T-helper 1 cell treated with Interleukin-12 subunit alpha and Interleukin-12 subunit beta and Interleukin-4 antibody, amounts not matched to agents 30 μg/mL and 1 μg/mL, for 36 hours (primary cell): ENCODE data around the gene UCP3.

Source experiments
- H3K27ac Mint-ChIP-seq: one replicate; pipeline ENCODE4 v1.8.0; 2021; ENCODE audit warnings: mild to moderate bottlenecking, mixed read lengths
- H3K27me3 Mint-ChIP-seq: one replicate; pipeline ENCODE4 v1.8.0; 2021; ENCODE audit warnings: low read depth, mixed read lengths
- H3K36me3 Mint-ChIP-seq: one replicate; pipeline ENCODE4 v1.8.0; 2021; ENCODE audit warnings: low read depth, mixed read lengths
- H3K4me1 Mint-ChIP-seq: one replicate; pipeline ENCODE4 v1.8.0; 2021; ENCODE audit warnings: low read depth, mixed read lengths
- H3K4me3 Mint-ChIP-seq: one replicate; pipeline ENCODE4 v1.8.0; 2021; ENCODE audit warnings: mild to moderate bottlenecking, moderate library complexity, mixed read lengths
- H3K9me3 Mint-ChIP-seq: one replicate; pipeline ENCODE4 v1.8.0; 2021; ENCODE audit warnings: mixed read lengths

UCP3 gene

DNA sequence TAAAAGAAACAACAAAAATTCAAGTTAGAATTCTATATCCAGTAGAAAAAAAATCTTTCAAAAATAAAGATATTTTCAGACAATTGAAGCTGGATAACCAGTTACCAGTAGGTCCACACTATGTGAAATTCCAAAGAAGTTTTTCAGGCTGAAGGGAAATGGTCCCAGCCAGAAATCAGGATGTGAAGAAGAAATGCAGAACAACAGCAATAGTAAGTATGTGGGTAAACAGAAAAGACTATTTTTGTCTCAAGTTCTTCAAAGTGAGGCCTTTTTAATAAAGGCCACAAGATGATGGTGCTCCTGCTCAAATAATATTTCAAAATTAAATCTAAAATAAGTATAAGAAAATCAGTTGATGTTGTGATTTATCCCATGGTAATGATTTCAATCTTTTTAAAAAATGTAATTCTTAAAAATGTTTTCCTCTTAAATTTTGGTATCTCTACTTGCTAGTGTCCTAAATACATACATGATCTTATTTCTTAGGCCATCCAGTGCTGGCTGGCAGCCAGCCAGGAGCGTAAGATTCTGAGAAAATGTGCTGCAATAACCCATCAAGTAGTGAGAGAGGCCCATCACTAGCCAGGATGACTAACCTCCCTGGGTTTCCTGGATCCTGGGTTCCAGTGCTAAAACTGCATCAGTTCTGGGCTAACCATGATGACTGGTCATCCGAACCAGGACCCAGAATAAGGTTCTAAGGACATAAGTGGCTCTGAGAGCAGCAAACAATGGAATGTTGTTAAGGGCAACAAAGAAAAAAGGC is 15.6 kb upstream of the UCP3 start:
- peaks cover 35% of the 10 kb centered on the region for H3K4me1 Mint-ChIP-seq
- H3K27me3 Mint-ChIP-seq = no peaks in the 10 kb centered on the region
- H3K4me3 Mint-ChIP-seq = no peak overlapping the region
- peaks cover 24% of the 10 kb centered on the region for H3K36me3 Mint-ChIP-seq
- H3K9me3 Mint-ChIP-seq = no peaks in the 10 kb centered on the region
- H3K27ac Mint-ChIP-seq = peak overlapping the region; percentile 61

DNA sequence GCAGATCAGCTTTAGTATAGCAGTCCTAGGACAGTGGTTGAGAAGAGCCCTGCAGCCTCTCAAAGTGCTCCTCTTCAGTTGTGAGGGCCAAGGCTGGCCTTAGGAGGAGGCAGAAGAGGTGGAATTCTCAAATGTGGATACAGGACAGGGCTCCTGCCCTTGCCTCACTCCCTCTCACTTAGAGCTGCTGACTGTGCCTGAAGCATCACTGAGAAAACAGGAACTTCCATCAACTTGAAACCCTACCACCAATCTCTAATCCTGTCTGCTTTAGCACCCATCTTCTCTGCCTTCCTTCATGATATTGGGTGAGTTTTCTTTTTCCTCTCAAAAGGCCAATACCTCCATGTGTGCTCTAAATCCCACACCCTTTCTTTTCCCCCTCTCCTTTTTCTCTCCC is 14.4 kb upstream of the UCP3 start:
- Mint-ChIP-seq H3K9me3 (no peaks in the 10 kb centered on the region), H3K4me3 (no peak overlapping the region), H3K27me3 (no peaks in the 10 kb centered on the region), H3K4me1 (peaks cover 34% of the 10 kb centered on the region), H3K36me3 (peaks cover 21% of the 10 kb centered on the region), H3K27ac (no peak overlapping the region)

DNA sequence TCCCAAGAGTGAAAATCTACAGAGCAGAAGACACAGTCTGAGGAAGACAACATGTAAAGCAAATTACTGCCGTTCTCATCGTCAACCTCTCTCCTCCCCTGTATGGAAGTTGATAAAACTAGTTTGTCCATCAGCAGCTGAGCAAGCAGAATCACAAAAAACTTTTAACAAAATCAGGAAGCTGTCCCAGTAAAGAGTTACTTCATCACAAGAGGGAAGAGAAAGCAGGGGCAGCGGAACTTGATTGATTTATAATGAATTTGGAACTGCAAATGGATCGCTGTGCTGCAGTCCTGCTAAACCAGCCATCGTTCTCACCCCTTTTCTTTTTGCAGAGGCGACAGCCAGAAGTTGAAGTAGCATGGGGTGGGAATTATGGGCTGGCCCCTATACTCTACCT is 13.7 kb upstream of the UCP3 start:
- Mint-ChIP-seq H3K4me3 (no peak overlapping the region), H3K4me1 (peaks cover 34% of the 10 kb centered on the region), H3K27ac (no peak overlapping the region), H3K36me3 (peaks cover 20% of the 10 kb centered on the region), H3K9me3 (no peaks in the 10 kb centered on the region), H3K27me3 (no peaks in the 10 kb centered on the region)

DNA sequence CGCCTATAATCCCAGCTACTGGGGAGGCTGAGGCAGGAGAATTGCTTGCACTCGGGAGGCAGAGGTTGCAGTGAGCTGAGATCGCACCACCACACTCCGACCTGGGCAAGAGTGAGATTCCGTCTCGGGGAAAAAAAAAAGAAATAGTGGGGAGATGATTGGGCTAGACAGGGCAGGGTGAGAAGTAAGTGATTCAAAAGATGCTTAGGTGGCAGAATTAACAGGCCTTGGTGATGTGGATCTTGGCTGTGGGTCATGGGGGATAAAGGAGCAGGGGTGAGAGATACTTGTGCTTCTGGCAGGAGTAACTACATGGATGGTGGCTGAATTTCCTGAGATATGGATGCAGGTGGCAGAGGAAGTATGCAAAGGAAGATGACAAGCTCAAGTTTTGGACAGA is 13.1 kb upstream of the UCP3 start:
- peaks cover 36% of the 10 kb centered on the region for H3K4me1 Mint-ChIP-seq
- no peak overlapping the region for H3K4me3 Mint-ChIP-seq
- H3K27ac Mint-ChIP-seq = no peak overlapping the region
- no peaks in the 10 kb centered on the region for H3K27me3 Mint-ChIP-seq
- H3K36me3 Mint-ChIP-seq = peaks cover 25% of the 10 kb centered on the region
- no peaks in the 10 kb centered on the region for H3K9me3 Mint-ChIP-seq

DNA sequence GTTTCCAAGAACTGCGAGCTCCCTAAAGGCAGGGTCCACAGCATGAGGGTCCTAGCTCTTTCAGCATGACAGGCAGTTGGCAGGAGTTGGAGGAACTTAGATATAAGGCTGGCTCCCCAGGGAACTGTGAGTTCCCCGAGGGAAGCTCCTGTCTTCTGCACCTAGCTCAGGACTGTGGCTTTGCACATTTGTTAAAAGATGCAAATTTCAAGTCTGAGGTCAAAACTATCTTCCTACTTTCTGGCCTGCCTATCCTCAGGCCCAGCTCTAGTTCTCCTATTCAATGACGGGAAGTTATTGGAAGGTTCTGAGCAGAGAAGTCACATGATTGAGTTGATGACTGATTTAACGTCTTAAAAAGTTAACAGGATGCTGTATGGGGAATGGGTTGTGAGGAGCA is 11.7 kb upstream of the UCP3 start:
- no peak overlapping the region for H3K27ac Mint-ChIP-seq
- peaks cover 27% of the 10 kb centered on the region for H3K36me3 Mint-ChIP-seq
- no peaks in the 10 kb centered on the region for H3K27me3 Mint-ChIP-seq
- peaks cover 41% of the 10 kb centered on the region for H3K4me1 Mint-ChIP-seq
- H3K9me3 Mint-ChIP-seq = no peaks in the 10 kb centered on the region
- no peak overlapping the region for H3K4me3 Mint-ChIP-seq

DNA sequence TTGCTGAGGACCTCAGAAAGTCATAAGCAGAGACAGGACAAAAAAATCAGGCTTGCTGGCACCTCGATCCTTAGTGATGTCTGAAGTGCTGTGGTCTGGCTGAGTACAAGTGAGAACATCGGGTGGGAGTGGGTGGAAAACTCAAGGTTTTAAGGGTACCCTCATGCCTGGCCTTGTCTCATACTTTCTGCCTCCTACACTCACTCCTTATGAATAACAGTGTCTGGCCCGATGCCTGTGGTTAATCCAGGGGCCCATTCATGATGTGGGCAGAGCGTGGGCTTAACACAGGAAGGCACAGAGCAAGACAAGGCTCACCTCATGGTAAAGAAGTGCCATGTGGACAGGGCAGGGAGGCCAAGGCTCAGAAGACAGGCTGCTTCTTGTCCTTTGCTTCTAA is 11.0 kb upstream of the UCP3 start:
- no peak overlapping the region for H3K4me3 Mint-ChIP-seq
- H3K27me3 Mint-ChIP-seq = no peaks in the 10 kb centered on the region
- H3K27ac Mint-ChIP-seq = no peak overlapping the region
- peaks cover 44% of the 10 kb centered on the region for H3K4me1 Mint-ChIP-seq
- H3K9me3 Mint-ChIP-seq = no peaks in the 10 kb centered on the region
- peaks cover 26% of the 10 kb centered on the region for H3K36me3 Mint-ChIP-seq

DNA sequence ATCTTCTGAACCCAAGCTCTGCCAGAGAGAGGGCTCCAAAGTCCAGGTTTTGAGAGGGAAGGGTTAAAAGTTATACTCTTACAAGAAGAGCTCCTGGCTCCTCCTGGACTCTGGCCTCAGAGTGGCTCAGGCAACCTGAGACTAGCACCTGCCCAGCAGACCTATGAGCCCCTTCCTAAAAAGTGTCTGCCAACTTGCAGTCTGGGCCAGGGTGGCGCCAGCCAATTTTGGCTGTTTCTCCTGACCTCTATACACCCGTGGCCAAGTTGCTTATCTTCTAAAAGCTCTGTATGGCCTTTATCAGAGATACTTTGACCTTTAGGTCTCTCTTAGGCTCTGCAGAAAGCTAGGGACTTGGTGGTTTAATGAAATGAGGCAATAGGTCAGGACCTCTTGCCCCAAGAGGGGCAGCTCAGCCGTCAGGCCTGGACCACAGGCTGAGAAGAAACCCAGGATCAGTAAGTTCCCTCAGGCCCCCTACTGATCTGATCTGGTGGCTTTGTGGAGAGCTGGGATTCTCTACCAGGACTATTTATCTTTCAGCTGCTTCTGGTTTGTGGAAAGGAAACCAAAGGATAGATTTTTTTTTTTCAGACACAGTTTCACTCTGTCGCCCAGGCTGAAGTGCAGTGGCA is 10.3 kb upstream of the UCP3 start:
- Mint-ChIP-seq H3K36me3 (peaks cover 26% of the 10 kb centered on the region), H3K27me3 (no peaks in the 10 kb centered on the region)

DNA sequence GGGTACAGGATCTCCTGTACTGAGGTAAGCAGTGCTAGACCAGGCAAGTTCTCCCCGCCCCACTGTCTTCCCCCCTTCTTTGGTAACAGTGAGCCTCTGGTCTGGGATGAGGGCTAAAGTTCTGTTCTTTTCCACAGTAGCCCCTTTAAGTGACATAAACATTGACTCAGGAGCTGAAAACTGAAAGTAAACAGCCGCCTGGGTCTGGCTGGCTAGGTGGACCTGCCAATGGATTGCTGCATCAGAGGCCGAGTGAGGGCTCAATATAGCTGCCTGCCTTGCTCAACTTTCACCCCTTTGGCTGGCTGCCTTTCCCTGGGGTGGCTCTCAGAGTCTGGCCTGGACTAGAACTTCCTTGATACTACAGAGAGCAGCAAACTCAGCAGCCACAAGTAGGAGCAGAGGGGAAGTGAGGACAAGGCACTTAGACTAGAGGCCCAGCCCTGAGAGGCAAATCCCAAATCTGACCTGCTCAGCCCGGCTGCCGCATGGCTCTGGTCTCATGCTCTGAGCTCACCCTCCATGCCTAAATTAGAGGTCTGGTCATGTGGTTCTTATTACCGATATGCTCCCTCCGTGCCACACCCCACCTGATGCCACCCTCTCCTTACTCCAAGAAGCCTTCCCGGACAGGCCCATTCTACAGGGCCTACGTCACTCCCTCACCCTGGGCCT is 9.6 kb upstream of the UCP3 start:
- peaks cover 42% of the 10 kb centered on the region for H3K4me1 Mint-ChIP-seq
- peak overlapping the region; percentile 60 for H3K27ac Mint-ChIP-seq

More for the DNA sequence above, 10.3 kb upstream of the UCP3 start:
- H3K4me1 Mint-ChIP-seq = peaks cover 46% of the 10 kb centered on the region
- H3K9me3 Mint-ChIP-seq = no peaks in the 10 kb centered on the region
- H3K27ac Mint-ChIP-seq = no peak overlapping the region
- no peak overlapping the region for H3K4me3 Mint-ChIP-seq

DNA sequence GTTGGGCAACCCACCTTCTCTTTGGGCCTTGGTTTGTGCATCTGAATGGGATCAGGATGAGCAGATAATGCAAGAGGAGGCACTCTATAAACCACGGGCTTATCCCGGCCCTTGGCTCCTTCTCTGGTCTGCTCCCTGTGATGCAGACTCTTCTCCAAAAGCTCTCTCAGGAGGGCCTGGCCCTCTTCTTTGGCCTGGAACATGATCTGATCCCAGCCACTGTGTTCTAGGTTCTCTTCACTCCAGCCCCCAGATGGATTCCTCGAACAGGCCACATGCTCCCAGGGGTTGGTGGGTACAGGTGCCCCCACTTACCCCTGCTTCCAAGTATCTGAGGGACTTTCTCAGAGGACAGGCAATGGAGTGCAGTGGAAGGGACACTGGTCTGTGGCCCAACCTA is 8.7 kb upstream of the UCP3 start:
- H3K4me3 Mint-ChIP-seq = no peak overlapping the region
- no peaks in the 10 kb centered on the region for H3K27me3 Mint-ChIP-seq
- no peaks in the 10 kb centered on the region for H3K9me3 Mint-ChIP-seq
- H3K36me3 Mint-ChIP-seq = peaks cover 22% of the 10 kb centered on the region
- H3K27ac Mint-ChIP-seq = no peak overlapping the region
- H3K4me1 Mint-ChIP-seq = peaks cover 42% of the 10 kb centered on the region

More for the DNA sequence above, 9.6 kb upstream of the UCP3 start:
- Mint-ChIP-seq H3K4me3 (no peak overlapping the region), H3K9me3 (no peaks in the 10 kb centered on the region), H3K36me3 (peaks cover 23% of the 10 kb centered on the region), H3K27me3 (no peaks in the 10 kb centered on the region)

DNA sequence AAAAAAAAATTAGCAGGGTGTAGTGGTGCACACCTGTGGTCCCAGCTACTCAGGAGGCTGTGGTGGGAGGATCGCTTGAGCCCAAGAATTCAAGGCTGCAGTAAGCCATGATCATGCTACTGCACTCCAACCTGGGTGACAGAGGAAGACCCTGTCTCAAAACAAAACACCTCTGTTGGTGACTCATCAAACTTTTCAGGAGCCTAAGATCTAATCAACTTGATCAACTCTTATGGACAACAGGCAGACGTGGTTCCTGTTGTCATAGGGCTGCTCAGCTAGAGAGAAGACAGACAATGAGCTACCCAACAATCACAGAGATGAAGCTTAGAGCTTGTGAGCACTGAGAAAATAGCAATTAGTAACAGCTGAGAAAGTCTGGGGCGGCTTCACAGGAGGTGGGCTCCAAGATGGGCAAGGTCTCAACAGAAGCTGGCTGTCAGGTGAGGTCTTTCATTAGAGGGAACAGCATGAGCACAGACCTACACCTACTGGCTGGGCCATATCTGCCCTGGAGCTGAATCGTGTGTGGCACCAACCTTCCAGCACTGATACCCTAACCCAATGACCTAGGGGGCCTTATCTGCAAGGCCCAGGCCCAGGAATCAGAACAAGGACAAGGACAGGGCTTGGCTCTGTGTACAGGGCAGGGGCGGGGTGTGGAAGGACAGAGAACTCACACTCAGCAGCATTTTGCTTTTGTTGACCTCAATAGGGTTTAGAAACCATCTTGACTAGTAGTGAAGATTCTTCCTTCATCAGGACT is 7.2 kb upstream of the UCP3 start:
- peak overlapping the region; percentile 69 for H3K27ac Mint-ChIP-seq

DNA sequence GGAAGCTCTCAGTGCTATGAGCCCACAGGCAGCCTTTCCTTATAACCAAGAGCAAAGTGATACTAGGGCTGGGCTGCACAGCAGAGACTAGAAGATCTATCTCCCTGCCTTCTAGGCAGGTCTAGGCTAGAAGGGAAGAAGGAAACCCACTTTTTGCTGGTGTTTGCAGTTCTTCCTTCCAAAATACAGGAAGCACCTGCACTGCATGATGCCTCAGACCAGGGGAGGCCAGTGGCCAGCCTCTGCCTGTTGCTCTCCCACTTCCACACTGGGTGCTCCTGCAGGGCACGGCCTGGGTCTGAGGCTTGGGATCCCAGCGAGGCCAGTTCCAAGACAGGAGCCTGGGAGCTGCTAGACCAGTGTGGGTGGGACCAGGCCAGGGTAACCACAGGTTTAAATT is 6.0 kb upstream of the UCP3 start:
- Mint-ChIP-seq H3K36me3 (peaks cover 27% of the 10 kb centered on the region), H3K4me3 (no peak overlapping the region), H3K9me3 (no peaks in the 10 kb centered on the region), H3K4me1 (peaks cover 66% of the 10 kb centered on the region), H3K27ac (peak overlapping the region; percentile 74), H3K27me3 (no peaks in the 10 kb centered on the region)

More for the DNA sequence above, 7.2 kb upstream of the UCP3 start:
- no peak overlapping the region for H3K4me3 Mint-ChIP-seq
- peaks cover 54% of the 10 kb centered on the region for H3K4me1 Mint-ChIP-seq
- no peaks in the 10 kb centered on the region for H3K27me3 Mint-ChIP-seq
- no peaks in the 10 kb centered on the region for H3K9me3 Mint-ChIP-seq
- H3K36me3 Mint-ChIP-seq = peaks cover 24% of the 10 kb centered on the region

DNA sequence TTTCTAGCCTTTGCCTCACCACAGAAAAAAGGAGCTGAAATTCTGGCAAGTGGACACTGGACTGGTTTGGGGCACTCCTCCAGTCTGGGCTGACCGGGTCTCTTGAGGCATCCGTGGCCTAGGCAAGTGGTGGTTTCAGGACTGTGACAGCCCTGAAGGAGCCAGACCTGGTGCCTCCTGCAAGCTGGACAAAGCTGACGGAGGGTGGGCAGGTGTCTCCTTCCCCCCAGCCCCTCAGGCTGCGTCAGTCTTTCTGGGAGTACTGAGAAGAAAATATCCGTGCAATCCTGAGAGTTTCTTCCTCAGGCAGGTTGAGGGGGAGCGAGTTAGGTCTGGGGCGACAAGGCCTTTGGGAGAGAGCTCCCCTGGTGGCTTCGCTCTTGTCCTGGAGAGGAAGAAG is 4.3 kb upstream of the UCP3 start:
- H3K36me3 Mint-ChIP-seq = peaks cover 28% of the 10 kb centered on the region
- H3K9me3 Mint-ChIP-seq = no peaks in the 10 kb centered on the region
- no peak overlapping the region for H3K27ac Mint-ChIP-seq
- peaks cover 72% of the 10 kb centered on the region for H3K4me1 Mint-ChIP-seq
- no peak overlapping the region for H3K4me3 Mint-ChIP-seq
- no peaks in the 10 kb centered on the region for H3K27me3 Mint-ChIP-seq

DNA sequence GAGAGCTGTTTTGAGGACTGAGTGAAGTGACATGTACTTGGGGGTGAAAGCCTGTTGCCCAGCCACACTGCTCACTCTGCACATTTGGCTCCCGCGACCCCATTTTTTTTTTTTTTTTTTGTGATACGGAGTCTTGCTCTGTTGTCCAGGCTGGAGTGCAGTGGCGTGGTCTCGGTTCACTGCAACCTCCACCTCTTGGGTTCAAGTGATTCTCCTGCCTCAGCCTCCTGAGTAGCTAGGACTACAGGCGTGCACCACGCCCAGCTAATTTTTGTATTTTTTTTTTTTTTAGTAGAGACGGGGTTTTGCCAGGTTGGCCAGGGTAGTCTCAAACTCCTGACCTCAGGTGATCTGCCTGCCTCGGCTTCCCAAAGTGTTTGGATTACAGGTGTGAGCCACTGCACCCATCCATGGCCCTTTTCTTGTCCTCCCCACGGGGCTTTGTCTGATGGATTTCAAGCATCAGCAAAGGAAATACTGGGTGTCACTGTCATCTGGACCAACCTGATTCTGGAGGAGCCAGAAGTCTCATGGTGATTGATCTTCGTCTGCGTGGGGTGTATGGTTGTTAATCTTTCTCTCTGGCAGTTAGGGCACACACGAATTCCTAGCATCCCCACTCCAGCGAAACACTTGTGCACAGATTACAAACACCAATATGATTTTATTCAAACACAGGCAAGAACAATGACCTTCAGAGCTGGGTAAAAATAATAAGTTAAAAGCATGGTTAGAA is 3.4 kb upstream of the UCP3 start:
- Mint-ChIP-seq H3K4me1 (peaks cover 70% of the 10 kb centered on the region), H3K36me3 (peaks cover 24% of the 10 kb centered on the region), H3K27me3 (no peaks in the 10 kb centered on the region), H3K9me3 (no peaks in the 10 kb centered on the region), H3K4me3 (peak overlapping the region; percentile 21), H3K27ac (peak overlapping the region; percentile 88)
